NB4 (cell line): ENCODE data around the gene CCSER1.

Experiments
- DNase-seq: peaks from one replicate; pipeline ENCODE4 v3.0.0; 2010; ENCODE audit warnings: low read depth
- H3K4me3 ChIP-seq: one replicate; pipeline ENCODE4 v1.5.1; 2011; ENCODE audit warnings: mild to moderate bottlenecking, low read depth, low read length, moderate library complexity
- CTCF ChIP-seq: IDR thresholded peaks from one replicate; pipeline ENCODE4 v1.5.1; 2012; ENCODE audit warnings: low read depth, low read length
- MAX ChIP-seq: IDR thresholded peaks from 2 replicates; pipeline ENCODE4 v1.6.1; 2011; ENCODE audit warnings: low read depth, low read length
- MYC ChIP-seq: IDR thresholded peaks from 2 replicates; pipeline ENCODE4 v1.6.1; 2011; ENCODE audit warnings: low read depth, low read length
- POLR2A ChIP-seq: IDR thresholded peaks from 2 replicates; pipeline ENCODE4 v1.6.1; 2011; ENCODE audit warnings: mild to moderate bottlenecking; ENCODE audit not compliant: insufficient read length; ENCODE audit errors: extremely low read depth

Gene CCSER1

GRCh38 chr4:90127223-90127705 lies at the start of gene CCSER1:
Gene CCSER1, plus strand, starts transcription at chr4:90127394.
- no peak for DNase-seq
- no peak within 1 kb of the TSS for H3K4me3 ChIP-seq
- TF ChIP-seq MAX (no peak), MYC (no peak), POLR2A (no peak), CTCF (no peak)

GRCh38 chr4:90078440-90078839 lies 48.8 kb upstream of the CCSER1 start:
- no peak for TF ChIP-seq MYC
- no peak for TF ChIP-seq MAX
- TF ChIP-seq CTCF = no peak
- TF ChIP-seq POLR2A = no peak
- no peak overlapping the region for H3K4me3 ChIP-seq
- no peak for DNase-seq

GRCh38 chr4:90080116-90080515 lies 47.1 kb upstream of the CCSER1 start:
- no peak overlapping the region for H3K4me3 ChIP-seq
- no peak for TF ChIP-seq CTCF
- no peak for TF ChIP-seq MAX
- TF ChIP-seq POLR2A = no peak
- no peak for DNase-seq

- H3K4me3 ChIP-seq = no peak overlapping the region
- TF ChIP-seq CTCF (no peak), MAX (no peak), POLR2A (no peak), MYC (no peak)
- DNase-seq = no peak
These were observed 45.6 kb upstream of the CCSER1 start for GRCh38 chr4:90081432-90082144.

GRCh38 chr4:90082449-90082848 lies 44.7 kb upstream of the CCSER1 start:
- H3K4me3 ChIP-seq = no peak overlapping the region
- DNase-seq = no peak
- TF ChIP-seq MAX (no peak), POLR2A (no peak), CTCF (no peak), MYC (no peak)
